ENCODE measurements around the gene ACVR1B.
A peak's percentile ranks its signal among the peaks of the same experiment; 100 is the strongest.

ACVR1B gene

DNA sequence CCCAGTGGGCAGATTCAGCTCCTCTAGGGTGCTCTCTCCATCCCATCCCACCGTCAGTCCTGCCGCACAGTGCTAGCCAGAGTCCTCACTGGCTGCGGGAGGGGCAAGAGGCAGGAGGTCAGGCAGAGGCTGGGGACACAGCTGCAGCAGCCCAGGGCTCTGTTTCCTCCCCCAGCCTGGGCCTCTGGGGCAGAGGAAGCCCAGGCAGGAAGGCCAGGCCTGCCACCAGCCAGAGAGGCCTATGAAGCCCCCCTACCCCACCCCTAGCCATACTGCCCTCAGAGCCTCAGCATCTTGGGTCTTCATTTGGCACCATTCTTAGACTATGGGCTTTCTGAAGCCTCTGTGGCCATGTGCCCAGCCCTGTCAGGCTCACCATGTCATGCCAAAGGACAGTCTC is 40.8 kb upstream of the ACVR1B start:
- no peak overlapping the region for H3K4me3 ChIP-seq (ENCODE audit: extremely low read depth, insufficient read depth, low read length, poor library complexity, severe bottlenecking)
- peaks cover 9% of the 10 kb centered on the region for H3K36me3 ChIP-seq (ENCODE audit: control insufficient read depth, insufficient read depth, low read length)
- H3K27ac ChIP-seq (ENCODE audit: low read depth, low read length, severe bottlenecking) = peak overlapping the region; percentile 88
- H3K4me1 ChIP-seq (ENCODE audit: control insufficient read depth, insufficient read depth, low read length, poor library complexity, severe bottlenecking) = peaks cover 50% of the 10 kb centered on the region
- H3K9me3 ChIP-seq (ENCODE audit: control insufficient read depth, low read length) = no peaks in the 10 kb centered on the region
- WGBS, 2 experiments (ENCODE audit: insufficient coverage in 2 of 2) = 60 to 100% methylated on average over 2 to 3 of the region's 3 CpGs

- WGBS, 2 experiments (ENCODE audit: insufficient coverage in 2 of 2) = 87 to 93% methylated on average over 5 of the region's 6 CpGs
- Histone ChIP-seq H3K36me3 (ENCODE audit: control insufficient read depth, insufficient read depth, low read length) (peaks cover 15% of the 10 kb centered on the region), H3K4me3 (ENCODE audit: extremely low read depth, insufficient read depth, low read length, poor library complexity, severe bottlenecking) (no peak overlapping the region), H3K4me1 (ENCODE audit: control insufficient read depth, insufficient read depth, low read length, poor library complexity, severe bottlenecking) (peaks cover 44% of the 10 kb centered on the region), H3K27ac (ENCODE audit: low read depth, low read length, severe bottlenecking) (peak overlapping the region; percentile 88), H3K9me3 (ENCODE audit: control insufficient read depth, low read length) (no peaks in the 10 kb centered on the region)
These were observed 40.2 kb upstream of the ACVR1B start for GRCh38 chr12:51911307-51911706.

- Histone ChIP-seq H3K4me3 (ENCODE audit: extremely low read depth, insufficient read depth, low read length, poor library complexity, severe bottlenecking) (peak overlapping the region; percentile 22), H3K9me3 (ENCODE audit: control insufficient read depth, low read length) (no peaks in the 10 kb centered on the region), H3K4me1 (ENCODE audit: control insufficient read depth, insufficient read depth, low read length, poor library complexity, severe bottlenecking) (peaks cover 41% of the 10 kb centered on the region), H3K36me3 (ENCODE audit: control insufficient read depth, insufficient read depth, low read length) (peaks cover 15% of the 10 kb centered on the region), H3K27ac (ENCODE audit: low read depth, low read length, severe bottlenecking) (peak overlapping the region; percentile 88)
- WGBS, 2 experiments (ENCODE audit: insufficient coverage in 2 of 2) = 40 to 59% methylated on average over 3 to 6 of the region's 8 CpGs
These were observed 39.4 kb upstream of the ACVR1B start for GRCh38 chr12:51911788-51912711.

DNA sequence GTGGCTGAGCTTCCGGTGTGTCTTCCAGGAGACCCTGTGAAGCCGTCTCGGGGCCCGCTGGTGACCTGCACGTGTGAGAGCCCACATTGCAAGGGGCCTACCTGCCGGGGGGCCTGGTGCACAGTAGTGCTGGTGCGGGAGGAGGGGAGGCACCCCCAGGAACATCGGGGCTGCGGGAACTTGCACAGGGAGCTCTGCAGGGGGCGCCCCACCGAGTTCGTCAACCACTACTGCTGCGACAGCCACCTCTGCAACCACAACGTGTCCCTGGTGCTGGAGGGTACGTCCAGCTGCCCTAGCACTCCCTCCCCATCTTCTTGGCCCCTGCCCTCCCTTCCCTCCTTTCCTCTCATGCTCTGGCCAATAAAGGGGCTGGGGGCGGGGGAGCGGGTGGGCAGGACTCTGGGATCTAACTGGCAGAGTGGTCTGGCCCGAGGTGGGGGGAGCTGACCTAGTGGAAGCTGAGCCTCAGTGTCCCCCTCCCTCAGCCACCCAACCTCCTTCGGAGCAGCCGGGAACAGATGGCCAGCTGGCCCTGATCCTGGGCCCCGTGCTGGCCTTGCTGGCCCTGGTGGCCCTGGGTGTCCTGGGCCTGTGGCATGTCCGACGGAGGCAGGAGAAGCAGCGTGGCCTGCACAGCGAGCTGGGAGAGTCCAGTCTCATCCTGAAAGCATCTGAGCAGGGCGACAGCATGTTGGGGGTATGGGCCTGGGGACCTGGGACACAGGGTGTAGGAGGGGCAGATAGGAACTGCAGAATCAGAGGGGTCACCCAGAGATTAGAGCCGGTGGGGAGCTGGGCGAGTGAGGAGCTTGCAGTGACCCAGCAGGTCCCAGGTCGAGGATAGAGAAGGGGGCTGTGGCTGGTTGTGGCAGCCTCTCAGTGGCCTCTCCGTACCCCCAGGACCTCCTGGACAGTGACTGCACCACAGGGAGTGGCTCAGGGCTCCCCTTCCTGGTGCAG is 38.1 kb upstream of the ACVR1B start:
- H3K4me1 ChIP-seq (ENCODE audit: control insufficient read depth, insufficient read depth, low read length, poor library complexity, severe bottlenecking) = peaks cover 41% of the 10 kb centered on the region

DNA sequence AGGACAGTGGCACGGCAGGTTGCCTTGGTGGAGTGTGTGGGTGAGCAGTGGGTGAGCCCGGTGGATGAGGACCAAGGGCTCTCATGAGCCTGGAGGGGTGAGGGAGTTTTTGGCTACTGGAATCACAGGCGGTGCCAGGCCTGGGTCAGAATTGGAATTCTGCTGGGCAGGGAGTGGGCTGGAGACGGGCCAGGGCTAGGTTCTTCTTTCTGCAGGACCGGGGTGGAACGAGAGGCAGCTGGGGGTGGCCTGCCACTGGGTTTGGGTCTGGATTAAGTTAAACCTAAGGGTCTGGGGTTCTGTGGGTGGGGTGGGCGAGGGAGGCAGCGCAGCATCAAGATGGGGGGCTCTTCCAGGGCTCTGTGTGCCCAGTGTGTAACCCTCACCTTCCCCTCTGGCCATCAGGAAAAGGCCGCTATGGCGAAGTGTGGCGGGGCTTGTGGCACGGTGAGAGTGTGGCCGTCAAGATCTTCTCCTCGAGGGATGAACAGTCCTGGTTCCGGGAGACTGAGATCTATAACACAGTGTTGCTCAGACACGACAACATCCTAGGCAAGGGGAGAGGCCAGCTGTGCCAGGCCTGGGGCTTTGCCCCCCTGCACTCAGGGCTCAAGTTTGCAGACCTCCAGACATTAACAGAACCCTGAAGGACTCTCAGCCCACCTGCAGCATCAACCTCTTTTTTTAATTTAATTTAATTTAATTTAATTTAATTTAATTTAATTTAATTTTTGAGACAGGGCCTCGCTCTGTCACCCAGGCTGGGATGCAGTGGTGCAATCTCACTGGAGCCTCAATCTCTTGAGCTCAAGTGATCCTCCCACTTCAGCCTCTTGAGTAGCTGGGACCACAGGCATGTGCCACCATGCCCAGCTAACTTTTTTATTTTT is 37.2 kb upstream of the ACVR1B start:
- Histone ChIP-seq H3K4me1 (ENCODE audit: control insufficient read depth, insufficient read depth, low read length, poor library complexity, severe bottlenecking) (peaks cover 41% of the 10 kb centered on the region), H3K9me3 (ENCODE audit: control insufficient read depth, low read length) (no peaks in the 10 kb centered on the region), H3K27ac (ENCODE audit: low read depth, low read length, severe bottlenecking) (no peak overlapping the region), H3K36me3 (ENCODE audit: control insufficient read depth, insufficient read depth, low read length) (peaks cover 26% of the 10 kb centered on the region), H3K4me3 (ENCODE audit: extremely low read depth, insufficient read depth, low read length, poor library complexity, severe bottlenecking) (no peak overlapping the region)
- 97 to 99% methylated on average over 17 of the region's 17 CpGs for WGBS, 2 experiments (ENCODE audit: insufficient coverage in 2 of 2)

More for the DNA sequence above, 38.1 kb upstream of the ACVR1B start:
- H3K27ac ChIP-seq (ENCODE audit: low read depth, low read length, severe bottlenecking) = no peak overlapping the region
- peak overlapping the region; percentile 22 for H3K4me3 ChIP-seq (ENCODE audit: extremely low read depth, insufficient read depth, low read length, poor library complexity, severe bottlenecking)
- peaks cover 18% of the 10 kb centered on the region for H3K36me3 ChIP-seq (ENCODE audit: control insufficient read depth, insufficient read depth, low read length)
- no peaks in the 10 kb centered on the region for H3K9me3 ChIP-seq (ENCODE audit: control insufficient read depth, low read length)
- WGBS, 2 experiments (ENCODE audit: insufficient coverage in 2 of 2) = 82 to 85% methylated on average over 25 to 26 of the region's 30 CpGs

GRCh38 chr12:51915003-51915625 is 36.4 kb upstream of the ACVR1B start:
- 93 to 95% methylated on average over 25 of the region's 28 CpGs for WGBS, 2 experiments (ENCODE audit: insufficient coverage in 2 of 2)
- Histone ChIP-seq H3K4me1 (ENCODE audit: control insufficient read depth, insufficient read depth, low read length, poor library complexity, severe bottlenecking) (peaks cover 35% of the 10 kb centered on the region), H3K9me3 (ENCODE audit: control insufficient read depth, low read length) (no peaks in the 10 kb centered on the region), H3K27ac (ENCODE audit: low read depth, low read length, severe bottlenecking) (no peak overlapping the region), H3K36me3 (ENCODE audit: control insufficient read depth, insufficient read depth, low read length) (peaks cover 27% of the 10 kb centered on the region), H3K4me3 (ENCODE audit: extremely low read depth, insufficient read depth, low read length, poor library complexity, severe bottlenecking) (no peak overlapping the region)

- Histone ChIP-seq H3K4me1 (ENCODE audit: control insufficient read depth, insufficient read depth, low read length, poor library complexity, severe bottlenecking) (peaks cover 31% of the 10 kb centered on the region), H3K9me3 (ENCODE audit: control insufficient read depth, low read length) (no peaks in the 10 kb centered on the region), H3K27ac (ENCODE audit: low read depth, low read length, severe bottlenecking) (no peak overlapping the region), H3K4me3 (ENCODE audit: extremely low read depth, insufficient read depth, low read length, poor library complexity, severe bottlenecking) (no peak overlapping the region), H3K36me3 (ENCODE audit: control insufficient read depth, insufficient read depth, low read length) (peaks cover 27% of the 10 kb centered on the region)
- WGBS, 2 experiments (ENCODE audit: insufficient coverage in 2 of 2) = 95 to 98% methylated on average over 11 of the region's 11 CpGs
These were observed 35.5 kb upstream of the ACVR1B start for GRCh38 chr12:51915951-51916350.

- 95 to 96% methylated on average over 8 to 9 of the region's 10 CpGs for WGBS, 2 experiments (ENCODE audit: insufficient coverage in 2 of 2)
- Histone ChIP-seq H3K9me3 (ENCODE audit: control insufficient read depth, low read length) (no peaks in the 10 kb centered on the region), H3K4me1 (ENCODE audit: control insufficient read depth, insufficient read depth, low read length, poor library complexity, severe bottlenecking) (peaks cover 23% of the 10 kb centered on the region), H3K36me3 (ENCODE audit: control insufficient read depth, insufficient read depth, low read length) (peaks cover 27% of the 10 kb centered on the region), H3K4me3 (ENCODE audit: extremely low read depth, insufficient read depth, low read length, poor library complexity, severe bottlenecking) (no peak overlapping the region), H3K27ac (ENCODE audit: low read depth, low read length, severe bottlenecking) (no peak overlapping the region)
These were observed 34.4 kb upstream of the ACVR1B start for GRCh38 chr12:51917041-51917590.

DNA sequence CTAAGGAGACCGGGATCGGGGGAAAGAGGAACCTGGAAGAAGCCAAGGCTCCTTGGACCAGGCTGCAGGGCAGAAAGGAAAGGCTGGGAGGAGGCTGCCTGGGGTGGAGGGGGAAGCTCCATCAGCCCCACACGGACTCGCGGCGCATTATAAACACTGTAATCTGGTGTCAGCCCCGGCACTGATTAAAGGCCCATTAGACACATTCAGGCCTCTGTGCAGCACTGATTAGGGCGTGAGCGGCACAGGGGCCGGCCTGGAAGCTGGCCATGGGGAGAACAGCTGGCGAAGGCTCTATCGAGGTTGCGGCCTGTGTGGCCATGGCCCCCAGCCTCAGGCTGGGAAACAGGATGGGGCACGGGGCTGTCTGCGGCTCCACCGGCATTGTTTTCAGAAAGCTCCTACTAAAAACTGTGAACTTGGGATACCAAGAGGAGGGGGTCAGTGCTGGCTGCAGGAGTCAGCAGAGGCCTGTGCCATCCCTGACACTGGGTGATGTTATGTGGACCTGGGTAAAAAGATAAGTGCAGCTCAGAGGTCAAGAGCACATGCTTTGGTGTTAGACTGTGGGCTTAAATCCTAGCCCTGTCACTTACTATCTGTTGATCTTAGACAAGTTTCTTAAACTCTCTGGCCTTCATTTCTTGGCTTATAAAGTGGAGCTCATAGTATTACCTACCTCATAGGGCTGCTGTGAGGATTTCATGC is 33.6 kb upstream of the ACVR1B start:
- peaks cover 20% of the 10 kb centered on the region for H3K4me1 ChIP-seq (ENCODE audit: control insufficient read depth, insufficient read depth, low read length, poor library complexity, severe bottlenecking)
- no peak overlapping the region for H3K27ac ChIP-seq (ENCODE audit: low read depth, low read length, severe bottlenecking)
- WGBS, 2 experiments (ENCODE audit: insufficient coverage in 2 of 2) = 87 to 90% methylated on average over 13 to 16 of the region's 16 CpGs
- peaks cover 27% of the 10 kb centered on the region for H3K36me3 ChIP-seq (ENCODE audit: control insufficient read depth, insufficient read depth, low read length)
- no peaks in the 10 kb centered on the region for H3K9me3 ChIP-seq (ENCODE audit: control insufficient read depth, low read length)
- H3K4me3 ChIP-seq (ENCODE audit: extremely low read depth, insufficient read depth, low read length, poor library complexity, severe bottlenecking) = no peak overlapping the region

Data from mesodermal cell (in vitro differentiated cells).